Chondrocyte (in vitro differentiated cells): ENCODE data around the gene DPP6. TPM values are rescaled to one million over a fixed set of nuclear protein-coding genes. Genes with fewer than 3 reads are reported as not detected.
A peak's percentile ranks its signal among the peaks of the same experiment; 100 is the strongest.

Experiments used
- DNase-seq: peaks from one replicate; pipeline ENCODE4 v3.0.0; 2021; ENCODE audit warnings: mixed read lengths, low spot score
- H3K27ac Mint-ChIP-seq: one replicate; pipeline ENCODE4 v1.8.0; 2021; ENCODE audit warnings: mild to moderate bottlenecking, moderate library complexity, mixed read lengths; ENCODE audit not compliant: unreplicated experiment
- H3K27me3 Mint-ChIP-seq: 2 replicates; pipeline ENCODE4 v1.8.0; 2021; ENCODE audit warnings: low read depth, mixed read lengths
- H3K36me3 Mint-ChIP-seq: 2 replicates; pipeline ENCODE4 v1.8.0; 2021; ENCODE audit warnings: low read depth, mixed read lengths
- H3K4me1 Mint-ChIP-seq: 2 replicates; pipeline ENCODE4 v1.8.0; 2021; ENCODE audit warnings: low read depth, mild to moderate bottlenecking, mixed read lengths
- H3K4me3 Mint-ChIP-seq: one replicate; pipeline ENCODE4 v1.8.0; 2021; ENCODE audit warnings: mild to moderate bottlenecking, moderate library complexity, mixed read lengths; ENCODE audit not compliant: unreplicated experiment
- H3K9me3 Mint-ChIP-seq: 2 replicates; pipeline ENCODE4 v1.8.0; 2021; ENCODE audit warnings: low read depth, mixed read lengths
- CTCF ChIP-seq: fragments of 200-600 bp; sonication (generic); IDR thresholded peaks from 2 replicates; pipeline ENCODE4 v1.5.0; 2021; ENCODE audit warnings: antibody characterized with exemption, mild to moderate bottlenecking, moderate library complexity
- total RNA-seq: library from RNA; stranded (reverse); gene quantifications from 3 replicates; pipeline ENCODE4 v1.2.1, GENCODE V29; 2021

DPP6 gene
- total RNA-seq, 1 donor from 2014 or later, result not detected

DNA sequence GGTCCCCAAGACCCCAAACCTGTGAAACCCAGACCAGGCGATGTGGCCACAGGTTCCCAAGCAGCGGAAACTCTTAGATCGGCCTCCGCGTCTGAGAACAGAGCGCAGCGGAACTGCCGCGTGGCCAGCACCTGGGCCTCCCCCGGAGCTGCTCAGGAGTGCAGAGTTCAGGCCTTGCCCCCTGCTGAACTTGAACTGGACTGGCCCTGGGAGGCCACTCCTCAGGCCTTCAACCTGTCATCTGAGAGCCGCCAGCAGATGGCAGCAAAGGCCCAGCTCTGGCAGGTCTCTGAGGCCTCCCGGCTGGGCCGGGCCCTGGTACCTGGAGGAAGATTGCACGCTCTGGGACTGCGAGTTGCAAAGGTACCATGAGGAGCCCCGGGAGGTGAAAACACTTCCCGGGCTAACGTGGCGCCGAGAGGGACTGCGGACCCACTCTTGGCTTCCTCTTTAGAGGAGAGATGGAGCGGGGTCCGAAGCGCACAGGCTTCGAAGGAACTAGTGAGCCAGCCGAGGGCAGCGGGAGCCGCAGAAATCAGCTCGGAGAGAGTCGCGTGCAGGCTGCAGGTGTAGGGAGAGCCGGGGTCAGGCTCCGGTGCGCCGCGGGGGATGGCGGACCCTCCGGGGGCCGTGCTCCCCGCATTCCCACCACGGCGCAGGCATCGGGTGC, 861.6 kb downstream of the DPP6 start:
- Mint-ChIP-seq H3K36me3 (no peaks in the 10 kb centered on the region), H3K4me1 (no peaks in the 10 kb centered on the region), H3K27me3 (peaks cover 4% of the 10 kb centered on the region), H3K9me3 (peaks cover 10% of the 10 kb centered on the region), H3K4me3 (no peak overlapping the region), H3K27ac (no peak overlapping the region)
- DNase-seq, result peak; percentile 93
- peak; percentile 93 for TF ChIP-seq CTCF

DNA sequence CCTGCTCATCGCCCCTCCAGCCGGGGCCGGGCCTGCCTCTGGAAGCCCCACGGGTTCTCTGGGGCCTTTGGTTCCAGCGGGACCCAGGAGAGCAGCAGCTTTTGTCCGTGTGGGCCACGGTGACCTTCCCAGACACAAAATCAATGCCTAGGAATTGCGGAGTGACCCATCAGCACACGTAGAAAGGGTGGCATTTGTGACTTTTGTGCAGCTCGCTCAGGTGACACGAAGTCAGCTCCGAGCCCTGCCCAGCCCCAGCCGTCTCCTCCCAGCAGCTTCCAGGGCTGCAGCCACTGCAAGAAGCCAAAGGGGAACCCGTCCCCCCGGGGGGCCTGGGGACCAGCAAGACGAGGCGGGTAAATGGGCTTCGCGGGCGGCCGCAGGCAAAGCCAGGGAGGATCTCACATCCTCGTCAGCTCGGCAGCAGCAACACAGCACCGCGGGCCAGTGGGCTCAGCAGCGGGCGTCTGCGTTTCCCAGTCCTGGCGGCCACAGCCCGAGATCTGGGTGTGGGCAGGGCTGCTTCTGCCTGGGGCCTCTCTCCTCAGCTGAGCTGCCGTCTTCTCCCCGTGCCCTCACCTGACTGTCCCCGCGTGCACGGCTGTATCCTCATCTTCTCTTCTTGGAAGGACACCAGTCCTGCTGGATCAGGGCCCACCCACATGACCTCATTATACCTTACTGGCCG, 862.3 kb downstream of the DPP6 start:
- no peak overlapping the region for H3K27ac Mint-ChIP-seq
- H3K36me3 Mint-ChIP-seq, result no peaks in the 10 kb centered on the region
- TF ChIP-seq CTCF, result no peak
- H3K4me3 Mint-ChIP-seq, result no peak overlapping the region
- no peaks in the 10 kb centered on the region for H3K4me1 Mint-ChIP-seq
- DNase-seq, result peak; percentile 94
- peaks cover 10% of the 10 kb centered on the region for H3K9me3 Mint-ChIP-seq
- H3K27me3 Mint-ChIP-seq, result peaks cover 4% of the 10 kb centered on the region

- H3K36me3 Mint-ChIP-seq, result no peaks in the 10 kb centered on the region
- no peak overlapping the region for H3K4me3 Mint-ChIP-seq
- H3K27me3 Mint-ChIP-seq, result peaks cover 5% of the 10 kb centered on the region
- H3K9me3 Mint-ChIP-seq, result peaks cover 10% of the 10 kb centered on the region
- no peaks in the 10 kb centered on the region for H3K4me1 Mint-ChIP-seq
- H3K27ac Mint-ChIP-seq, result no peak overlapping the region
- TF ChIP-seq CTCF, result no peak
- peak; percentile 84 for DNase-seq
Observed at GRCh38 chr7:154914996-154915380, 862.8 kb downstream of the DPP6 start.

DNA sequence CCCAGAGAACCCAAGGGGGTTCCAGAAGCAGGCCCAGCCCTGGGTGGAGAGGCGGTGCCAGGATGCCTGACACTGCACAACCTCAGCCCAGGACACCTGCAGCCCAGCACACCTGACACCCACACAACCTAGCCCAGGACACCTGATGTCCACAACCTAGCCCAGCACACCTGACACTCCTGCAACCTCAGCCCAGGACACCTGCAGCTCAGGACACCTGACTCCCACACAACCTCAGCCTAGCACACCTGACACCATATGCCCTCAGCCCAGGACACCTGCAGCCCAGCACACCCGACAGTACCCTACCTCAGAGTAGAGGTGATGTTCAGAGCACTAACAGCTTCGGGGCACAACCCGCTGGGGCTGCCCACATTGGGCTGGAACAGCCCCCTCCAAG, 863.4 kb downstream of the DPP6 start:
- Mint-ChIP-seq H3K27me3 (peaks cover 5% of the 10 kb centered on the region), H3K4me1 (no peaks in the 10 kb centered on the region), H3K27ac (no peak overlapping the region), H3K4me3 (no peak overlapping the region), H3K9me3 (peaks cover 9% of the 10 kb centered on the region), H3K36me3 (no peaks in the 10 kb centered on the region)
- TF ChIP-seq CTCF, result no peak
- peak; percentile 79 for DNase-seq

- H3K4me3 Mint-ChIP-seq, result no peak overlapping the region
- no peak for DNase-seq
- no peaks in the 10 kb centered on the region for H3K36me3 Mint-ChIP-seq
- no peak overlapping the region for H3K27ac Mint-ChIP-seq
- H3K9me3 Mint-ChIP-seq, result peaks cover under 1% of the 10 kb centered on the region
- H3K4me1 Mint-ChIP-seq, result no peaks in the 10 kb centered on the region
- TF ChIP-seq CTCF, result no peak
- peaks cover 5% of the 10 kb centered on the region for H3K27me3 Mint-ChIP-seq
Observed at GRCh38 chr7:154916381-154916780, 864.2 kb downstream of the DPP6 start.
